ENCODE measurements around the gene KLK8.

The KLK8 gene

GRCh38 chr19:50992666-50993035 is 8.8 kb downstream of the KLK8 start:
- TF ChIP-seq POLR2AphosphoS5 (IDR thresholded peaks at IDR 0.05; ENCODE audit: low read depth, low read length): no peak
- no peak for TF ChIP-seq FOXP2 (optimal IDR thresholded peaks at IDR 0.05; ENCODE audit: borderline replicate concordance, extremely low read depth, extremely low read length, insufficient read depth)

- no peak for TF ChIP-seq REST (IDR thresholded peaks at IDR 0.05; ENCODE audit: insufficient read depth in 1 of 2, low read depth in 2 of 2, low read length in 2 of 2)
Observed at GRCh38 chr19:50983625-50984292, 17.6 kb downstream of the KLK8 start, which contains the start of gene KLK7. Gene KLK7 (minus strand): TSS chr19:50983917. CDS start chr19:50982399, 1,518 bp downstream.

GRCh38 chr19:50982186-50982585 is 19.2 kb downstream of the KLK8 start:
- TF ChIP-seq POLR2AphosphoS5 (IDR thresholded peaks at IDR 0.05; ENCODE audit: low read depth, low read length) (no peak), REST (IDR thresholded peaks at IDR 0.05; ENCODE audit: insufficient read depth in 1 of 2, low read depth in 2 of 2, low read length in 2 of 2) (no peak), TAF1 (IDR thresholded peaks at IDR 0.05; ENCODE audit: borderline replicate concordance, insufficient read depth, low read length) (no peak), FOXP2 (optimal IDR thresholded peaks at IDR 0.05; ENCODE audit: borderline replicate concordance, extremely low read depth, extremely low read length, insufficient read depth) (no peak), SIN3A (IDR thresholded peaks at IDR 0.05; ENCODE audit: borderline replicate concordance, insufficient read depth, low read length) (no peak)

- no peak for TF ChIP-seq FOXP2 (optimal IDR thresholded peaks at IDR 0.05; ENCODE audit: borderline replicate concordance, extremely low read depth, extremely low read length, insufficient read depth)
- no peak for TF ChIP-seq POLR2AphosphoS5 (IDR thresholded peaks at IDR 0.05; ENCODE audit: low read depth, low read length)
- no peak for TF ChIP-seq SIN3A (IDR thresholded peaks at IDR 0.05; ENCODE audit: borderline replicate concordance, insufficient read depth, low read length)
- TF ChIP-seq TAF1 (IDR thresholded peaks at IDR 0.05; ENCODE audit: borderline replicate concordance, insufficient read depth, low read length): no peak
- TF ChIP-seq REST (IDR thresholded peaks at IDR 0.05; ENCODE audit: insufficient read depth in 1 of 2, low read depth in 2 of 2, low read length in 2 of 2): no peak
Observed at GRCh38 chr19:50981587-50982146, 19.7 kb downstream of the KLK8 start.

- TF ChIP-seq SIN3A (IDR thresholded peaks at IDR 0.05; ENCODE audit: borderline replicate concordance, insufficient read depth, low read length) (no peak), POLR2AphosphoS5 (IDR thresholded peaks at IDR 0.05; ENCODE audit: low read depth, low read length) (no peak), REST (IDR thresholded peaks at IDR 0.05; ENCODE audit: insufficient read depth in 1 of 2, low read depth in 2 of 2, low read length in 2 of 2) (no peak), TAF1 (IDR thresholded peaks at IDR 0.05; ENCODE audit: borderline replicate concordance, insufficient read depth, low read length) (no peak), FOXP2 (optimal IDR thresholded peaks at IDR 0.05; ENCODE audit: borderline replicate concordance, extremely low read depth, extremely low read length, insufficient read depth) (no peak)
Observed at GRCh38 chr19:50980208-50980607, 21.2 kb downstream of the KLK8 start.
